Loucy (cell line): Measurements from ENCODE around the gene C2CD4D.

ENCODE experiments used
- EZH2phosphoT487 ChIP-seq: fragments of 200-600 bp; IDR thresholded peaks from 2 replicates; pipeline ENCODE4 v1.6.1; 2018; ENCODE audit warnings: antibody characterized with exemption, mild to moderate bottlenecking, moderate library complexity, borderline replicate concordance
- TF ChIP-seq, protein P1 (sequence below): fragments of 200-600 bp; sonication (generic); conservative IDR thresholded peaks from 2 replicates; pipeline ENCODE4 v1.5.1; 2014; ENCODE audit warnings: mild to moderate bottlenecking, antibody characterized with exemption, low read length

- TF ChIP-seq, protein P1, sequence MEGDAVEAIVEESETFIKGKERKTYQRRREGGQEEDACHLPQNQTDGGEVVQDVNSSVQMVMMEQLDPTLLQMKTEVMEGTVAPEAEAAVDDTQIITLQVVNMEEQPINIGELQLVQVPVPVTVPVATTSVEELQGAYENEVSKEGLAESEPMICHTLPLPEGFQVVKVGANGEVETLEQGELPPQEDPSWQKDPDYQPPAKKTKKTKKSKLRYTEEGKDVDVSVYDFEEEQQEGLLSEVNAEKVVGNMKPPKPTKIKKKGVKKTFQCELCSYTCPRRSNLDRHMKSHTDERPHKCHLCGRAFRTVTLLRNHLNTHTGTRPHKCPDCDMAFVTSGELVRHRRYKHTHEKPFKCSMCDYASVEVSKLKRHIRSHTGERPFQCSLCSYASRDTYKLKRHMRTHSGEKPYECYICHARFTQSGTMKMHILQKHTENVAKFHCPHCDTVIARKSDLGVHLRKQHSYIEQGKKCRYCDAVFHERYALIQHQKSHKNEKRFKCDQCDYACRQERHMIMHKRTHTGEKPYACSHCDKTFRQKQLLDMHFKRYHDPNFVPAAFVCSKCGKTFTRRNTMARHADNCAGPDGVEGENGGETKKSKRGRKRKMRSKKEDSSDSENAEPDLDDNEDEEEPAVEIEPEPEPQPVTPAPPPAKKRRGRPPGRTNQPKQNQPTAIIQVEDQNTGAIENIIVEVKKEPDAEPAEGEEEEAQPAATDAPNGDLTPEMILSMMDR, result no peak
- TF ChIP-seq EZH2phosphoT487, result no peak
These were observed 21.0 kb upstream of the C2CD4D start for GRCh38 chr1:151860504-151861187.
